LNCaP clone FGC (cell line): ENCODE measurements around the gene FAM184B.

Source experiments
- DNase-seq: peaks from one replicate; pipeline ENCODE4 v3.0.0-alpha.2; 2011; ENCODE audit warnings: low read depth
- H3K4me3 ChIP-seq: 2 replicates; pipeline ENCODE4 v1.5.1; 2011; ENCODE audit warnings: mild to moderate bottlenecking, low read depth, low read length, control low read depth
- TF ChIP-seq, protein P1 (sequence below): IDR thresholded peaks from 2 replicates; pipeline ENCODE4 v1.5.1; 2012; ENCODE audit warnings: mild to moderate bottlenecking; ENCODE audit not compliant: control insufficient read depth, insufficient read depth; ENCODE audit errors: extremely low read depth

The FAM184B gene

DNA sequence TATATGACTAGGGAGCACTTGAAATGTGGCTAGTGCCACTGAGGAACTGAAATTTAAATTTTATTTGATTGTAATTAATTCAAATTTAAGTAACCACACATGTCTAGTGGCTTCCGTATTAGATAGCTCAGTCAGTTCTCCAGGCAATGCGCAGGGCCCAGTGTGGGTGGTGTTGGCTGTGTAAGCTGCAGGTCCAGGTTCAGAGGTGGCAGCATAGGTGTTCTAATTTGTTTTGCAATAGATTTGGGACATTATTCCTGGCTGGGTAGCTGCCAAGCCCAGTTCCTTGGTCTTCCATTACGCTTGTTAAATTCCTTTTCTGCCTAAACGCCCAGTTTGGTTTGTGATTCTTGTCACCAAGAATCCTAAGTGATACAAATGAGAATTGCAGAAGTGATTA, 79.5 kb downstream of the FAM184B start:
- TF ChIP-seq, protein P1, sequence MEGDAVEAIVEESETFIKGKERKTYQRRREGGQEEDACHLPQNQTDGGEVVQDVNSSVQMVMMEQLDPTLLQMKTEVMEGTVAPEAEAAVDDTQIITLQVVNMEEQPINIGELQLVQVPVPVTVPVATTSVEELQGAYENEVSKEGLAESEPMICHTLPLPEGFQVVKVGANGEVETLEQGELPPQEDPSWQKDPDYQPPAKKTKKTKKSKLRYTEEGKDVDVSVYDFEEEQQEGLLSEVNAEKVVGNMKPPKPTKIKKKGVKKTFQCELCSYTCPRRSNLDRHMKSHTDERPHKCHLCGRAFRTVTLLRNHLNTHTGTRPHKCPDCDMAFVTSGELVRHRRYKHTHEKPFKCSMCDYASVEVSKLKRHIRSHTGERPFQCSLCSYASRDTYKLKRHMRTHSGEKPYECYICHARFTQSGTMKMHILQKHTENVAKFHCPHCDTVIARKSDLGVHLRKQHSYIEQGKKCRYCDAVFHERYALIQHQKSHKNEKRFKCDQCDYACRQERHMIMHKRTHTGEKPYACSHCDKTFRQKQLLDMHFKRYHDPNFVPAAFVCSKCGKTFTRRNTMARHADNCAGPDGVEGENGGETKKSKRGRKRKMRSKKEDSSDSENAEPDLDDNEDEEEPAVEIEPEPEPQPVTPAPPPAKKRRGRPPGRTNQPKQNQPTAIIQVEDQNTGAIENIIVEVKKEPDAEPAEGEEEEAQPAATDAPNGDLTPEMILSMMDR = no peak
- no peak for DNase-seq
- H3K4me3 ChIP-seq = no peak overlapping the region

DNA sequence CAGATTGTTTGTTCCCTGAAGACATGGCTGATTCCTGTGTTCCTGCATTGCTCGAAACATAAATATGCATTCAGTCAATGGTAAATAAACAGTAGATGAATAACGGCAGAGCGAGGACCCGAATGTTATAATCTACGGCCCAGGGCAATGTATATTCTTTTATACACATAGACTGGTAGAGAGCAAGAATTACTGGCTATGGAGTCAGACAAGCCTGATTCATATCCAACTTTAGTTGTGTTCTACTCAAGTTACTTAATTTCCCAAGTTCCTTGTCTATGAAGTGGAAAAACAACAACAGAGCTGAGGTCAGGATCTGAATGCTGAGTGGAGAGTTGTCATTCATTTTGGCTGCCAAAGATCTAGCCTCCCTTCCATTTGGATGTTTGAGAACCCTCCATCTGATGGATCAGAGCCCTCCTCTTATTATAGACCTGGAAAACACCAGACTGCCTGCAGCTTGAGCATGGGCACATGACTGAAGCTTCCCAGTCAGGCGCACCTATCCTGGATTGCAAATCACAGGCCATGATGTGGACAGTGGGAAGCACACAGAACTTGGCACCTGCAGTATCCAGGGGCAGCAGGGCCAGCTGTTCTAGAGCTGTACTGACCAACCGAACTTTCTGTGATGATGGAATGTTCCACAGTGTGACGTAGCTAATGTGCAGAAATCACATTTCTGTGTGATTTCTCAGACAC, 80.1 kb downstream of the FAM184B start:
- H3K4me3 ChIP-seq = no peak overlapping the region
- DNase-seq = no peak
- TF ChIP-seq, protein P1 = no peak

DNA sequence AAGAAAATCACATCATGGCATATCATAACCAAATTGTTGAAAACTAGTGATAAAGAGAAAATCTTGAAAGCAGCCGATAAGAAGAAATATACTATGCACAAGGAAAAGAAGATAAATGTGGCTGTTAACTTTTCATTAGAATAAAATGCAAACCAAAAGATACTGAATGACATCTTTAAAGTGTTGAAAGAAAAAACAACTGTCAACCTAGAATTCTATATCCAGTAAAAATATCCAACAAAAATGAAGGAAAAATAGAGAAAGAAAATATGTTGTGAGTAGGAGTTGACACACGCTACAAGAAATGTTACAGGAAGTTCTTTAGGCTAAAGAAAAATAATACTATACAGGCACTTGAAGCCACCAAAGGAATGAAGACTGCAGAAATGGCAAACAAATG, 82.0 kb downstream of the FAM184B start:
- no peak for DNase-seq
- H3K4me3 ChIP-seq = no peak overlapping the region
- TF ChIP-seq, protein P1 = no peak

DNA sequence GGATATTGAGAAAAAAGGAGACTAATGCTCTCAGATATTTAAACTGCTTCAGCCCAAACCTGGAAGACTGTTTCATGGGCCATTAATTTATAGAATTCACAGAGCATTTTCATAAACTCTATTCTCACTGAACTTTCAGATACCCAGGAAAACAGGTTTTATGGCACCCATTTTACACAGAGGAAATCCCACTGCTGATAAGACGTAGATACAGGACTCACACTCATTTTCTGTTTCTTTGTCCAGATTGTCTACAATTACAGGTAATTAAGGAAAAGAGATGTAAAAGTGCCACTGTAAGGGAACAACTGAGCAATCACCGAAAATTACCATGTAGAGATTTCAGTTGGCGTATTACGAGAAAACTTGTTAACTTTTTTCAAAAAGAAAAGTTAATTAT, 83.3 kb downstream of the FAM184B start:
- TF ChIP-seq, protein P1 = no peak
- DNase-seq = no peak
- H3K4me3 ChIP-seq = no peak overlapping the region

DNA sequence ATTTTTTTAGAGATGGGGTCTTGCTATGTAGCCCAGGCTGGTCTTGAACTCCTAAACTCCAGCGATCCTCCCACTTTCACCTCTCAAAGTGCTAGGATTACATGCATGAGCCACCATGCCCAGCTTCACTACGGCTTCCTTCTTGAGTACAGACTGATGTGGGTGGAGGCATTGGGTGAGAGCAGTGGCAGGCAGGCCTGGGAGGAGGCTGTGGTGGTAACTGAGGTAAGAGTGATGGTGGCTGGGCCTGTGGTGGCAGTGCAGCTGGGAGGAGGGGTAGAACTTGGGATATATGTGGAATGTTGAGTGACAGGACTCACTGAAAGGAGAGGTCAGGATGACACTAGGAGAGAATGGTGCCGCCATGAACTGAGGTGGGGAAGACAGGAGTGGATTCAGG, 86.1 kb downstream of the FAM184B start:
- DNase-seq = no peak
- TF ChIP-seq, protein P1 = no peak
- H3K4me3 ChIP-seq = no peak overlapping the region

DNA sequence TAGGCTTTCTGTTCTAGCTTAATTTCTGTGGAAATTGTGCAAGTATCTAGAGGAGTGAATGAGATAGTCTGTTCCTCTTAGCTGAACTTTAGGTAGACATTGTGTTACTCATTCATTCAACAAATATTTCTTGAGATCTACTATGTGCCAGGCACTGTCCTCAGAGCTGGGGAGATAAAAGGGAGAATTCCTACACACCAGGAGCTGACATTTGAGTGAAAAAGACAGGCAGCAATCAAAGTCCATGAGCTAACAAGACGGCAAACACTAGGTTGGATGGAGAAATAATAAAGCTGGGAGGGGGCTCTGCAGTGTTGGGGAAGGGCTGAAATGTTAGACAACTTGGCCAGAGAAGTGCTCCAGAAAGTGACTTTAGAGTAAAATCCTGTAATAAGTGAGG, 86.9 kb downstream of the FAM184B start:
- TF ChIP-seq, protein P1 = no peak
- H3K4me3 ChIP-seq = no peak overlapping the region
- DNase-seq = no peak

DNA sequence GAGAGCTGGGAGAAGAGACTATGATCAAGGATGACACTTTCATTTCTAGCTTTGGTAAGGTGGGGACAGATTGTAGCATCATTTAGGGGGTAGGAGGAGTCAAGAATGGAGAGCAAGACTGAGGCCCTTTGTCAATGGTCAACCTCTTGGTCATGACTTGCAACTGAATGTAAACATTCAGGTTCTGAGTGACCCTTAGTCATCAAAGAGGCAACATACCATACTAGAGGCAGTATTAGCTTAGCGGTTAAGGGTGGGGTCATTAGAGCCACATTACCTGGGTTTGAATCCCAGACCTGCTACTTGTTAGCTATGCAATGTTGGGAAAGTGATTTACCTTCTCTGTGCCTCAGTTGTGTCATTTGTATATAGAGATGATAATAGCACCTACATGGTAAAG, 90.5 kb downstream of the FAM184B start:
- no peak for DNase-seq
- H3K4me3 ChIP-seq = no peak overlapping the region
- TF ChIP-seq, protein P1 = no peak
